Activated naive CD8-positive, alpha-beta T cell (primary cell): ENCODE results near the gene NPAP1.
"Not testable (repeated sequence)": the region's sequence is repeated elsewhere in the genome, so short reads cannot be mapped to it uniquely, and the experiment has no call there.

Source experiments
- H3K27ac Mint-ChIP-seq: one replicate; pipeline ENCODE4 v1.8.0; 2021; ENCODE audit warnings: mixed read lengths
- H3K27me3 Mint-ChIP-seq: one replicate; pipeline ENCODE4 v1.8.0; 2021; ENCODE audit warnings: mixed read lengths
- H3K36me3 Mint-ChIP-seq: one replicate; pipeline ENCODE4 v1.8.0; 2021; ENCODE audit warnings: mixed read lengths
- H3K4me1 Mint-ChIP-seq: one replicate; pipeline ENCODE4 v1.8.0; 2021; ENCODE audit warnings: low read depth, mixed read lengths
- H3K4me3 Mint-ChIP-seq: one replicate; pipeline ENCODE4 v1.8.0; 2021; ENCODE audit warnings: mild to moderate bottlenecking, mixed read lengths
- H3K9me3 Mint-ChIP-seq: one replicate; pipeline ENCODE4 v1.8.0; 2021; ENCODE audit warnings: low read depth, mixed read lengths

NPAP1 gene, protein sequence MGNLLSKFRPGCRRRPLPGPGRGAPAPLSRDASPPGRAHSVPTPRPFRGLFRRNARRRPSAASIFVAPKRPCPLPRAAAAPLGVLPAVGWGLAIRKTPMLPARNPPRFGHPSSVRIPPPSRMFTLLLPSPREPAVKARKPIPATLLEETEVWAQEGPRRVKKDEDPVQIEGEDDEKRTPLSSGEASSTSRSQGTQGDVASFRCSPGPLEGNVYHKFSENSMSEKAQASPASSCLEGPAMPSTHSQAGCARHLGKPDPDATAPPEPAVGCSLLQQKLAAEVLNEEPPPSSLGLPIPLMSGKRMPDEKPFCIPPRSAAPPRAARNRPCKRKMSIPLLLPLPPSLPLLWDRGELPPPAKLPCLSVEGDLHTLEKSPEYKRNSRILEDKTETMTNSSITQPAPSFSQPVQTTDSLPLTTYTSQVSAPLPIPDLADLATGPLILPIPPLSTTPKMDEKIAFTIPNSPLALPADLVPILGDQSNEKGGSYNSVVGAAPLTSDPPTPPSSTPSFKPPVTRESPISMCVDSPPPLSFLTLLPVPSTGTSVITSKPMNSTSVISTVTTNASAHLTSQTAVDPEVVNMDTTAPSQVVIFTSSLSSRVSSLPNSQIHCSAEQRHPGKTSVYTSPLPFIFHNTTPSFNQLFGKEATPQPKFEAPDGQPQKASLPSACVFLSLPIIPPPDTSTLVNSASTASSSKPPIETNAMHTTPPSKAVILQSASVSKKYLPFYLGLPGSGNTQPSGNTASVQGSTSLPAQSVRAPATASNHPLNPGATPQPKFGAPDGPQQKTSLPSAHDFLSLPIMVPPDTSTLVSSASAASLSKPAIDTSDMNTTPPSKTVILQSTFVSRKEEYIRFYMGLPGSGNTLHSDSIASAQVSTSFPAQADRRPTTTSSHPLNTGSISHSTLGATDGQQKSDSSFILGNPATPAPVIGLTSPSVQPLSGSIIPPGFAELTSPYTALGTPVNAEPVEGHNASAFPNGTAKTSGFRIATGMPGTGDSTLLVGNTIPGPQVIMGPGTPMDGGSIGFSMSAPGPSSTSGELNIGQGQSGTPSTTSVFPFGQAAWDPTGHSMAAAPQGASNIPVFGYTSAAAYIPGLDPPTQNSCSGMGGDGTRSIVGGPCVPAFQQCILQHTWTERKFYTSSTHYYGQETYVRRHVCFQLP

DNA sequence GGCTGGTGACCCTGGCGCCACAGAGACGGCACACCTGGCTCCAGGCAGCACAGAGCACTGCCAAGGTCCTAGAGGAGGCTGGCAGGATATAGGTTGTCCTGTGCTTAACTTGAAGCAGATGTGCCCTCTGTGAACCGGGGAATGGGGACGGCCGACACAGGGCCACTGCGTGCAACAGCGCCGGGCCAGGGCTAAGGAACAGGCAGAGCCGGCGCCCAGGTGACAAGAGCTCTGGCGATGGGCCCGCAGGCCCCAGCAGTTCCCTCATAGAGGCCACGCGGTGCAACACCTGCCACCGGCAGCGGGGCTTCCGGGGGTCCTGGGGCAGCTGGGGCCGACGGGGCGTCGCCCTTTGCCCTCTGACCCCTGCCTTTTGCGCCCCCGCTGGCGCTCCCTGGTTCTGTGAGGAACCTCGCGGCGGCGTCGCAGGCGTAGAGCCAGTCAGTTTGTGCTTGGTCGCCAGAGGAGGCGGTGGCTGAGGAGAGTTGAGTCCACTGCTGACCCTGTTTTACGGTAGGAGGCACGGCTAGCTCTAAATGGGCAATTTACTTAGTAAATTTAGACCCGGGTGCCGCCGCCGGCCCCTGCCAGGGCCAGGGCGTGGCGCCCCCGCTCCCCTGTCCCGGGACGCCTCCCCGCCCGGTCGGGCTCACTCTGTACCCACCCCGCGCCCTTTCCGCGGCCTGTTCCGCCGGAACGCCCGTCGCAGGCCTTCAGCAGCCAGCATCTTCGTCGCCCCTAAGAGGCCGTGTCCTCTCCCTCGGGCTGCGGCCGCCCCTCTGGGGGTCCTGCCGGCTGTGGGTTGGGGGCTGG is at the start of gene NPAP1:
NPAP1 (plus strand) TSS at position 444 of the 813 bp plus-strand sequence; CDS start at position 537, 93 bp downstream.
- Mint-ChIP-seq H3K4me1 (no peaks in the 10 kb centered on the region), H3K27me3 (no peaks in the 10 kb centered on the region), H3K4me3 (no peak within 1 kb of the TSS), H3K9me3 (peaks cover 4% of the 10 kb centered on the region), H3K27ac (no peak within 1 kb of the TSS), H3K36me3 (no peaks in the 10 kb centered on the region)

DNA sequence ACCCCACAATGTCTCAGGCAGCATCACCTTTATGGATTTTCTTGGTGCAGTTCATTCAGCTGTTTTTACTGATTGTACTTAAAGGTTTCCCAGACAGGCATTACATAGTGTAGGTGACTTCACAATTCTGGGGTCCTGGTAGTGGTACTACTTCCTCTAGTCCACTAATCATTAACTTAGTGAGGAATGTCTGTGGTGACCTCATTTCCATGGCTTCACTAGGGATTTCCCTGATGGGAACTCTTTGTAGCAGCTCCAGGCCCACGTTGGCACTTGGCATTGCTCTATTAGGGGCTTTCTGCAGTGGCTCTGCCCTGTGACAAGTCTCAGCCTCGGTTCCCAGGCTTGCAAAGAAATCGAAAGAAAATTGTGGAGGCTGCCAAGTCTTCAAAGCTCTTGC is 48.1 kb upstream of the NPAP1 start:
- Mint-ChIP-seq H3K27me3 (no peaks in the 10 kb centered on the region), H3K9me3 (peaks cover 19% of the 10 kb centered on the region), H3K4me3 (no peak overlapping the region), H3K36me3 (no peaks in the 10 kb centered on the region), H3K27ac (no peak overlapping the region), H3K4me1 (no peaks in the 10 kb centered on the region)

- Mint-ChIP-seq H3K27me3 (no peaks in the 10 kb centered on the region), H3K4me1 (no peaks in the 10 kb centered on the region), H3K36me3 (no peaks in the 10 kb centered on the region), H3K27ac (no peak overlapping the region), H3K4me3 (no peak overlapping the region), H3K9me3 (peaks cover 22% of the 10 kb centered on the region)
Measured at GRCh38 chr15:24633082-24633481, 42.5 kb upstream of the NPAP1 start.

DNA sequence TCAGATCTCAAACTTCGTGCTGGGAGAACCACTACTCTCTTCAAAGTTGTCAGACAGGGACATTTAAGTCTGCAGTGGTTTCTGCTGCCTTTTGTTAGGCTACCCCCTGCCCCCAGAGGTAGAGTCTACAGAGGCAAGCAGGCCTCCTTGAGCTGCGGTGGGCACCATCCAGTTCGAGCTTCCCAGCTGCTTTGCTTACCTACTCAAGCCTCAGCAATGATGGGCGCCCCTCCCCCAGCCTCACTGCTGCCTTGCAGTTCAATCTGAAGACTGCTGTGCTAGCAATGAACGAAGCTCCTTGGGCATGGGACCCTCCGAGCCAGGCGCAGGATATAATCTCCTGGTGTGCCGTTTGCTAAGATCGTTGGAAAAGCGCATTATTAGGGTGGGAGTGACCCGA is 36.2 kb upstream of the NPAP1 start:
- H3K27me3 Mint-ChIP-seq, H3K4me3 Mint-ChIP-seq, H3K36me3 Mint-ChIP-seq, H3K4me1 Mint-ChIP-seq, H3K27ac Mint-ChIP-seq: not testable (repeated sequence)
- peaks cover 13% of the 10 kb centered on the region for H3K9me3 Mint-ChIP-seq

- Mint-ChIP-seq H3K4me3 (no peak overlapping the region), H3K36me3 (no peaks in the 10 kb centered on the region), H3K27ac (no peak overlapping the region), H3K4me1 (no peaks in the 10 kb centered on the region), H3K27me3 (peaks cover 3% of the 10 kb centered on the region), H3K9me3 (peaks cover 9% of the 10 kb centered on the region)
Measured at GRCh38 chr15:24645627-24646026, 29.9 kb upstream of the NPAP1 start.

DNA sequence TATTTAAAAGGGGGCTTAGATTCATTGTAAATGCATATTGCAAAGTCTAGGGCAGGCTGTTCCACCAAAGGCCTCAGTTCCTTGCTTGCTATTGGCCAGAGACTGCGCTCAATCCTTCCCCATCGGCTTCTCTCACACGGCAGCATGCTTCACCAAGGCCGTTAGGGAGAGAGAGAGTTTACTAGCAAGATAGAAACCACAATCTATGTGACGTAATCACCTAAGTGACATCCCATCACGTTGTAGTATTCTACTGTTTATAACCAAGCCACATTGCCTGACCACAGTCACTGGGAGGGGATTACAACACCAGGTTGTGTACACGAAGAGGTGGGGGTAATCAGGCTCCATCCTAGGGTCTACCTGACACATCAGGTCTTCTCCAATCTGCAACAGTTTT is 16.0 kb upstream of the NPAP1 start:
- Mint-ChIP-seq H3K4me1 (no peaks in the 10 kb centered on the region), H3K9me3 (peaks cover 6% of the 10 kb centered on the region), H3K27ac (no peak overlapping the region), H3K27me3 (no peaks in the 10 kb centered on the region), H3K4me3 (no peak overlapping the region), H3K36me3 (no peaks in the 10 kb centered on the region)

- no peaks in the 10 kb centered on the region for H3K27me3 Mint-ChIP-seq
- no peaks in the 10 kb centered on the region for H3K4me1 Mint-ChIP-seq
- no peaks in the 10 kb centered on the region for H3K36me3 Mint-ChIP-seq
- H3K9me3 Mint-ChIP-seq: peaks cover 9% of the 10 kb centered on the region
- no peak overlapping the region for H3K27ac Mint-ChIP-seq
- H3K4me3 Mint-ChIP-seq: no peak overlapping the region
Measured at GRCh38 chr15:24662991-24663390, 12.6 kb upstream of the NPAP1 start.

- Mint-ChIP-seq H3K4me1 (no peaks in the 10 kb centered on the region), H3K27me3 (no peaks in the 10 kb centered on the region), H3K4me3 (no peak overlapping the region), H3K27ac (no peak overlapping the region), H3K9me3 (peaks cover 4% of the 10 kb centered on the region), H3K36me3 (no peaks in the 10 kb centered on the region)
Measured at GRCh38 chr15:24676431-24676830, 856 bp downstream of the NPAP1 start.

GRCh38 chr15:24678485-24678884 is 2.9 kb downstream of the NPAP1 start:
- H3K4me1 Mint-ChIP-seq: no peaks in the 10 kb centered on the region
- no peaks in the 10 kb centered on the region for H3K27me3 Mint-ChIP-seq
- H3K4me3 Mint-ChIP-seq: no peak overlapping the region
- no peaks in the 10 kb centered on the region for H3K36me3 Mint-ChIP-seq
- H3K9me3 Mint-ChIP-seq: no peaks in the 10 kb centered on the region
- H3K27ac Mint-ChIP-seq: no peak overlapping the region

DNA sequence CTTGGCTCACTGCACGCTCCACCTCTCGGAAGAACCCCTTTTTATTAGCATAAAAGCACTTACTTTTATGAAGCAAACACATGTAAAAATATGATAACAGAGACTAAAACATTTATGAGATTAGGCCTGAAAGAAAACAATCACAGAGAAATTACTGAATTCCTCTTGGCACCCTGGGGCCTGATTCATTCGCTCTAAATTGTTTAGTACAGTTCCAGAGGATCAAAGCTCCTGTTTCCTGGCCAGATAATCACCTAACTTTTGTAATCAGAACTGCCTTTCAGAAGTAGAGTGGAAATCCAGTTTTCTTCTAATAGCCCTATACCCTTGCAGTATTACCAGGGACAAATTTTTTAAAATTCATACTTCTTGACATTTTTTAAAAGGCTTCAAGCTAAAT is 6.4 kb downstream of the NPAP1 start:
- no peak overlapping the region for H3K27ac Mint-ChIP-seq
- H3K36me3 Mint-ChIP-seq: no peaks in the 10 kb centered on the region
- H3K9me3 Mint-ChIP-seq: peaks cover 11% of the 10 kb centered on the region
- H3K27me3 Mint-ChIP-seq: peaks cover 2% of the 10 kb centered on the region
- no peaks in the 10 kb centered on the region for H3K4me1 Mint-ChIP-seq
- H3K4me3 Mint-ChIP-seq: no peak overlapping the region

- H3K27me3 Mint-ChIP-seq, H3K4me1 Mint-ChIP-seq, H3K36me3 Mint-ChIP-seq, H3K4me3 Mint-ChIP-seq, H3K27ac Mint-ChIP-seq: not testable (repeated sequence)
- peaks cover 11% of the 10 kb centered on the region for H3K9me3 Mint-ChIP-seq
Measured at GRCh38 chr15:24682905-24683304, 7.3 kb downstream of the NPAP1 start.

DNA sequence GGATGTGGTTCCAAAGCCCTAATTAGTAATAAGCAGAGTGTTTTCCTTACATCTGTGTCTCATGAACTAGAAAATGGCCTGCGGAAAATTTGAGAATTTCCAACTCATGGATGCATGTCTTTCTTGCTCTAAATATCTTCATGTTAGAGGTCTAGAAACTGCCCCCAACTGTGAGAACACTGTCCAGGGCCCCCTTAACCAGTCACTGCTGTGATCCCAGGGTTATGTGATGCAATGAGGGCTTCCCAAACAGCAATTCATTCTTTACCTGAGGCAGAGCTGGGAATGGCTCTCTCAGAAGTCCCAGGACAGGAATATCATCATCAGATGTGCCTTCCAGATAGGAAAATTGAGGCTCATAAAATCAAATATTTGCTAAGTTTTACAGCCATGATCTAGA is 8.2 kb downstream of the NPAP1 start:
- no peak overlapping the region for H3K4me3 Mint-ChIP-seq

GRCh38 chr15:24684313-24684712 is 8.7 kb downstream of the NPAP1 start:
- Mint-ChIP-seq H3K9me3 (peaks cover 11% of the 10 kb centered on the region), H3K27me3 (peaks cover 2% of the 10 kb centered on the region), H3K4me1 (no peaks in the 10 kb centered on the region), H3K27ac (no peak overlapping the region), H3K36me3 (no peaks in the 10 kb centered on the region), H3K4me3 (no peak overlapping the region)

More for the DNA sequence above, 8.2 kb downstream of the NPAP1 start:
- no peaks in the 10 kb centered on the region for H3K4me1 Mint-ChIP-seq
- no peaks in the 10 kb centered on the region for H3K36me3 Mint-ChIP-seq
- no peak overlapping the region for H3K27ac Mint-ChIP-seq
- H3K27me3 Mint-ChIP-seq: peaks cover 2% of the 10 kb centered on the region
- H3K9me3 Mint-ChIP-seq: peaks cover 11% of the 10 kb centered on the region

DNA sequence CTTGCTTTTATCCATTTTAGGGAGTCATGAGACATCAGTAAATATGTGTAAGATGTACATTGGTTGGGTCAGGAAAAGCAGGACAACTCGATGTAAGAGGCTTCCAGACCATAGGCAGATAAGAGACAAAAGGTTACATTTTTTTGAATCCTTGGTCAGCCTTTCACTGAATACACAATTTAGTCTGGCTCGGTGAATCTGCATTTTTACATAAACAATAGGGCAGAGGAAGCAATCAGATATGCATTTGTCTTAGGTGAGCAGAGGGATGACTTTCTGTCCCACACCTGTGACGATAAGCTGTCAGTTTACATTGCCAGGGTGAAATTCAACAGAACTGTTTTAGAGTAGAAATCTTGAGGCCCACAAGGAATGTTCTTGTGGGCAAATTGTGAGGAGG is 20.6 kb downstream of the NPAP1 start:
- H3K9me3 Mint-ChIP-seq: peaks cover 9% of the 10 kb centered on the region
- no peak overlapping the region for H3K4me3 Mint-ChIP-seq
- H3K27ac Mint-ChIP-seq: no peak overlapping the region
- no peaks in the 10 kb centered on the region for H3K4me1 Mint-ChIP-seq
- H3K36me3 Mint-ChIP-seq: no peaks in the 10 kb centered on the region
- H3K27me3 Mint-ChIP-seq: no peaks in the 10 kb centered on the region
